Esophagus muscularis mucosa (tissue), 3 donors: ENCODE results near the gene PTPRS.

Experiments
- EP300 ChIP-seq: sonication (generic); formaldehyde crosslinking; IDR thresholded peaks from one replicate; pipeline ENCODE4 v1.6.1; 2017; ENCODE audit warnings: antibody characterized with exemption
- TF ChIP-seq, protein P1 (sequence below), 3 experiments: fragments of 200-600 bp in 2 of 3; fragments of 450-650 bp in 1 of 3; sonication (generic) in 2 of 3; IDR thresholded peaks; one replicate each; pipeline ENCODE4 v1.5.1; 2017 to 2019; ENCODE audit warnings: antibody characterized with exemption in 3 of 3, mild to moderate bottlenecking in 2 of 3, moderate library complexity in 1 of 3

DNA sequence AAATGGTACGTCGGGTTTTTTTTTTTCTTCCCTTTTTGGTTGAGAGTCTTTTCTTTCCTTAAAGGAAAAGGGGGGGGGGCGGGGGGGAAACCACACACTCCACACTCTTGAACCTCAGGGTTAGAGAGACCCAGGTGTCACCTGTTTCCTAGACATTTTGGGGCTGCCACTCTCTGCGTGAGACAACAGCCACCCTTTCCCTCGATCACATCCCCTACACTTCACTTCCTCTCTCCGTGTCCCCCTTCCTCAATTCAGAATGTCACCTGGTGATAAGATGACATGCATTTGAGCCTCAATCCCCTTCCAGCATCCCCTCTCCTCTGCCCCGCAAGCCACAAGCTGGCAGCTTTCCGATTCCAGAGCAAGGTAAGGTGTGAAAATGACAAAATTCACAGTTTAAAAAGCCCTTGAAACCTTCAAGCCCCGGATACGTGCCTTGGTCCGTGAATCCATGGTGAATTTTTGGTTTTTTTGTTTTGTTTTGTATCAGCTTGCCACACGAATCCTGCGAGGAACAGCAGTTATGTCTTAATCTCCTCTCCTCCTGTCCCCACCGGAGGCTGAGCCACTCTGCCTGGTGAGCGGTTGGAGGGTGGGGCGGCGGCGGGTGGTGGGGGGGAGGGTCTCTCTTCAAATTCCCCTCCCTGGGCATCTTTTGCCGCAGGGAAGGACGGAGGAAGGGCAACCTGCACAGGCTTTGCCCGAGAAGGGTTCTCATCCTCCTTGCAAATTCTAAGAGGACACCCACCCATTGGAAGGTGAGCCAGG lies 4.2 kb downstream of the PTPRS start:
- TF ChIP-seq, protein P1, sequence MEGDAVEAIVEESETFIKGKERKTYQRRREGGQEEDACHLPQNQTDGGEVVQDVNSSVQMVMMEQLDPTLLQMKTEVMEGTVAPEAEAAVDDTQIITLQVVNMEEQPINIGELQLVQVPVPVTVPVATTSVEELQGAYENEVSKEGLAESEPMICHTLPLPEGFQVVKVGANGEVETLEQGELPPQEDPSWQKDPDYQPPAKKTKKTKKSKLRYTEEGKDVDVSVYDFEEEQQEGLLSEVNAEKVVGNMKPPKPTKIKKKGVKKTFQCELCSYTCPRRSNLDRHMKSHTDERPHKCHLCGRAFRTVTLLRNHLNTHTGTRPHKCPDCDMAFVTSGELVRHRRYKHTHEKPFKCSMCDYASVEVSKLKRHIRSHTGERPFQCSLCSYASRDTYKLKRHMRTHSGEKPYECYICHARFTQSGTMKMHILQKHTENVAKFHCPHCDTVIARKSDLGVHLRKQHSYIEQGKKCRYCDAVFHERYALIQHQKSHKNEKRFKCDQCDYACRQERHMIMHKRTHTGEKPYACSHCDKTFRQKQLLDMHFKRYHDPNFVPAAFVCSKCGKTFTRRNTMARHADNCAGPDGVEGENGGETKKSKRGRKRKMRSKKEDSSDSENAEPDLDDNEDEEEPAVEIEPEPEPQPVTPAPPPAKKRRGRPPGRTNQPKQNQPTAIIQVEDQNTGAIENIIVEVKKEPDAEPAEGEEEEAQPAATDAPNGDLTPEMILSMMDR (IDR thresholded peaks at IDR 0.05) = no peak
- no peak for TF ChIP-seq EP300
